HUES64 (cell line): ENCODE measurements around the gene INTU.

Experiments
- H3K27ac ChIP-seq: 2 replicates; pipeline ENCODE4 v1.7.0; 2013; ENCODE audit warnings: low read depth, low read length, inconsistent platforms
- H3K27me3 ChIP-seq: 2 replicates; pipeline ENCODE4 v1.6.1; 2013; ENCODE audit warnings: mild to moderate bottlenecking, low read length; ENCODE audit not compliant: insufficient read depth
- H3K36me3 ChIP-seq: 2 replicates; pipeline ENCODE4 v1.6.1; 2013; ENCODE audit warnings: mild to moderate bottlenecking, low read length; ENCODE audit not compliant: insufficient read depth
- H3K4me1 ChIP-seq: 2 replicates; pipeline ENCODE4 v1.6.1; 2013; ENCODE audit warnings: mild to moderate bottlenecking, low read length, moderate library complexity; ENCODE audit not compliant: insufficient read depth
- H3K4me3 ChIP-seq: 2 replicates; pipeline ENCODE4 v1.5.1; 2013; ENCODE audit warnings: mild to moderate bottlenecking, low read length, moderate library complexity
- H3K9ac ChIP-seq: 2 replicates; pipeline ENCODE4 v1.6.1; 2013; ENCODE audit warnings: mild to moderate bottlenecking, low read depth, low read length
- H3K9me3 ChIP-seq: 2 replicates; pipeline ENCODE4 v1.6.1; 2013; ENCODE audit warnings: low read depth, low read length; ENCODE audit not compliant: insufficient read depth
- WGBS: fragments of 150-250, 120-280 bp; methylation state at CpG from one replicate; pipeline ENCODE4 v1.1.7; 2013; ENCODE audit warnings: missing lambda C conversion rate; 5-methylcytosine and 5-hydroxymethylcytosine counted together

INTU gene

GRCh38 chr4:127687580-127687979, 54.8 kb downstream of the INTU start:
- peaks cover 37% of the 10 kb centered on the region for H3K36me3 ChIP-seq
- no peaks in the 10 kb centered on the region for H3K4me1 ChIP-seq
- H3K27me3 ChIP-seq: no peaks in the 10 kb centered on the region
- no peak overlapping the region for H3K9ac ChIP-seq
- no peak overlapping the region for H3K27ac ChIP-seq
- no peaks in the 10 kb centered on the region for H3K9me3 ChIP-seq
- H3K4me3 ChIP-seq: no peak overlapping the region
- 93% methylated on average over 6 of the region's 7 CpGs for WGBS

- no peak overlapping the region for H3K27ac ChIP-seq
- H3K9me3 ChIP-seq: no peaks in the 10 kb centered on the region; the same call in 1 of the 2 replicates
- H3K4me1 ChIP-seq: no peaks in the 10 kb centered on the region; the same call in 1 of the 2 replicates
- no peaks in the 10 kb centered on the region for H3K27me3 ChIP-seq
- no peak overlapping the region for H3K9ac ChIP-seq
- WGBS: 91% methylated on average over 4 of the region's 4 CpGs
- H3K4me3 ChIP-seq: no peak overlapping the region
- H3K36me3 ChIP-seq: peaks cover 31% of the 10 kb centered on the region
These were observed 66.0 kb downstream of the INTU start for GRCh38 chr4:127698789-127699200.

- peaks cover 63% of the 10 kb centered on the region for H3K36me3 ChIP-seq
- H3K4me1 ChIP-seq: no peaks in the 10 kb centered on the region
- no peak overlapping the region for H3K9ac ChIP-seq
- no peaks in the 10 kb centered on the region for H3K27me3 ChIP-seq
- H3K9me3 ChIP-seq: 0 out of 2 replicates have a peak, but pooled peaks cover 2% of the 10 kb centered on the region
- H3K4me3 ChIP-seq: no peak overlapping the region
- H3K27ac ChIP-seq: no peak overlapping the region
- WGBS: 86% methylated on average over 5 of the region's 5 CpGs
These were observed 76.2 kb downstream of the INTU start for GRCh38 chr4:127708985-127709384.

GRCh38 chr4:127709456-127709855, 76.7 kb downstream of the INTU start:
- Histone ChIP-seq H3K9ac (no peak overlapping the region), H3K9me3 (0 out of 2 replicates have a peak, but pooled peaks cover 2% of the 10 kb centered on the region), H3K27ac (no peak overlapping the region), H3K36me3 (peaks cover 63% of the 10 kb centered on the region), H3K4me3 (no peak overlapping the region), H3K4me1 (no peaks in the 10 kb centered on the region), H3K27me3 (no peaks in the 10 kb centered on the region)
- WGBS: 91% methylated on average over 2 of the region's 3 CpGs

GRCh38 chr4:127730142-127730913, 97.6 kb downstream of the INTU start, which contains the start of gene SLC25A31:
SLC25A31 (plus strand) TSS chr4:127730400; CDS start chr4:127730546, 146 bp downstream.
- no peaks in the 10 kb centered on the region for H3K4me1 ChIP-seq
- H3K4me3 ChIP-seq: no peak within 1 kb of the TSS
- H3K27me3 ChIP-seq: no peaks in the 10 kb centered on the region
- no peak within 1 kb of the TSS for H3K9ac ChIP-seq
- no peak within 1 kb of the TSS for H3K27ac ChIP-seq
- no peaks in the 10 kb centered on the region for H3K9me3 ChIP-seq
- WGBS: 95% methylated on average over 64 of the region's 64 CpGs
- H3K36me3 ChIP-seq: no peaks in the 10 kb centered on the region

GRCh38 chr4:127731406-127731805, 98.6 kb downstream of the INTU start:
- H3K9ac ChIP-seq: no peak overlapping the region
- WGBS: 97% methylated on average over 19 of the region's 19 CpGs
- no peaks in the 10 kb centered on the region for H3K27me3 ChIP-seq
- no peak overlapping the region for H3K27ac ChIP-seq
- H3K36me3 ChIP-seq: no peaks in the 10 kb centered on the region
- no peak overlapping the region for H3K4me3 ChIP-seq
- no peaks in the 10 kb centered on the region for H3K4me1 ChIP-seq
- no peaks in the 10 kb centered on the region for H3K9me3 ChIP-seq

GRCh38 chr4:127732623-127733328, 100.0 kb downstream of the INTU start:
- no peak overlapping the region for H3K4me3 ChIP-seq
- WGBS: 32% methylated on average over 5 of the region's 8 CpGs
- no peaks in the 10 kb centered on the region for H3K36me3 ChIP-seq
- H3K4me1 ChIP-seq: no peaks in the 10 kb centered on the region
- no peak overlapping the region for H3K9ac ChIP-seq
- H3K9me3 ChIP-seq: no peaks in the 10 kb centered on the region
- H3K27ac ChIP-seq: no peak overlapping the region
- no peaks in the 10 kb centered on the region for H3K27me3 ChIP-seq

- no peaks in the 10 kb centered on the region for H3K36me3 ChIP-seq
- H3K9ac ChIP-seq: no peak overlapping the region
- H3K27ac ChIP-seq: no peak overlapping the region
- H3K9me3 ChIP-seq: no peaks in the 10 kb centered on the region
- H3K4me3 ChIP-seq: no peak overlapping the region
- no peaks in the 10 kb centered on the region for H3K4me1 ChIP-seq
- 92% methylated on average over 2 of the region's 2 CpGs for WGBS
- no peaks in the 10 kb centered on the region for H3K27me3 ChIP-seq
These were observed 102.2 kb downstream of the INTU start for GRCh38 chr4:127734976-127735375.

GRCh38 chr4:127737295-127737694, 104.5 kb downstream of the INTU start:
- Histone ChIP-seq H3K27me3 (no peaks in the 10 kb centered on the region), H3K36me3 (no peaks in the 10 kb centered on the region), H3K27ac (no peak overlapping the region), H3K9ac (no peak overlapping the region), H3K4me1 (no peaks in the 10 kb centered on the region), H3K9me3 (no peaks in the 10 kb centered on the region), H3K4me3 (no peak overlapping the region)
- 89% methylated on average over 4 of the region's 4 CpGs for WGBS

GRCh38 chr4:127741247-127741646, 108.5 kb downstream of the INTU start:
- WGBS: 100% methylated on average over 1 of the region's 1 CpG
- Histone ChIP-seq H3K9me3 (no peaks in the 10 kb centered on the region), H3K4me3 (no peak overlapping the region), H3K27me3 (no peaks in the 10 kb centered on the region), H3K27ac (no peak overlapping the region), H3K36me3 (no peaks in the 10 kb centered on the region), H3K4me1 (no peaks in the 10 kb centered on the region), H3K9ac (no peak overlapping the region)

GRCh38 chr4:127747883-127748282, 115.1 kb downstream of the INTU start:
- Histone ChIP-seq H3K36me3 (no peaks in the 10 kb centered on the region), H3K27ac (no peak overlapping the region), H3K9me3 (peaks cover 18% of the 10 kb centered on the region; the same call in 1 of the 2 replicates), H3K27me3 (no peaks in the 10 kb centered on the region), H3K4me3 (no peak overlapping the region), H3K9ac (no peak overlapping the region), H3K4me1 (no peaks in the 10 kb centered on the region)
- 95% methylated on average over 4 of the region's 4 CpGs for WGBS
